ENCODE results near the gene CIBAR2.

The CIBAR2 gene

GRCh38 chr16:85138825-85139627 is 26.8 kb upstream of the CIBAR2 start:
- Mint-ChIP-seq H3K4me1 (peaks cover 61% of the 10 kb centered on the region), H3K27ac (peak overlapping the region; percentile 94 to 96 (median 94)), H3K9me3 (no peaks in the 10 kb centered on the region), H3K4me3 (peak overlapping the region in 1 of 3 experiments; percentile 66), H3K27me3 (ENCODE audit: low read depth) (peaks cover 13% of the 10 kb centered on the region), H3K36me3 (ENCODE audit: low read depth) (no peaks in the 10 kb centered on the region)
- TF ChIP-seq CTCF (IDR thresholded peaks at IDR 0.05; ENCODE audit: unreplicated experiment in 3 of 3), result no peak

- peaks cover 56% of the 10 kb centered on the region for H3K4me1 Mint-ChIP-seq
- H3K9me3 Mint-ChIP-seq, result no peaks in the 10 kb centered on the region
- H3K36me3 Mint-ChIP-seq (ENCODE audit: low read depth), result no peaks in the 10 kb centered on the region
- H3K4me3 Mint-ChIP-seq, result peak overlapping the region; percentile 51 to 66 (median 66)
- H3K27ac Mint-ChIP-seq, result peak overlapping the region; percentile 94 to 96 (median 94)
- no peak for TF ChIP-seq CTCF (IDR thresholded peaks at IDR 0.05; ENCODE audit: unreplicated experiment in 3 of 3)
- H3K27me3 Mint-ChIP-seq (ENCODE audit: low read depth), result peaks cover 13% of the 10 kb centered on the region
These were observed 26.0 kb upstream of the CIBAR2 start for GRCh38 chr16:85138073-85138824.

- H3K36me3 Mint-ChIP-seq (ENCODE audit: low read depth), result no peaks in the 10 kb centered on the region
- TF ChIP-seq CTCF (IDR thresholded peaks at IDR 0.05; ENCODE audit: unreplicated experiment in 3 of 3), result no peak
These were observed 25.2 kb upstream of the CIBAR2 start for GRCh38 chr16:85137323-85138072.

GRCh38 chr16:85136702-85137322 is 24.5 kb upstream of the CIBAR2 start:
- no peak for TF ChIP-seq CTCF (IDR thresholded peaks at IDR 0.05; ENCODE audit: unreplicated experiment in 3 of 3)

More at GRCh38 chr16:85137323-85138072, 25.2 kb upstream of the CIBAR2 start:
- H3K27me3 Mint-ChIP-seq (ENCODE audit: low read depth), result peaks cover 17% of the 10 kb centered on the region
- H3K4me1 Mint-ChIP-seq, result peaks cover 59% of the 10 kb centered on the region
- peak overlapping the region; percentile 94 to 96 (median 94) for H3K27ac Mint-ChIP-seq
- H3K4me3 Mint-ChIP-seq, result peak overlapping the region; percentile 25 to 66 (median 66)
- no peaks in the 10 kb centered on the region for H3K9me3 Mint-ChIP-seq

GRCh38 chr16:85136213-85136701 is 24.0 kb upstream of the CIBAR2 start:
- no peaks in the 10 kb centered on the region for H3K9me3 Mint-ChIP-seq

More at GRCh38 chr16:85136702-85137322, 24.5 kb upstream of the CIBAR2 start:
- Mint-ChIP-seq H3K27ac (peak overlapping the region; percentile 94 to 98 (median 97)), H3K36me3 (ENCODE audit: low read depth) (no peaks in the 10 kb centered on the region), H3K4me3 (peak overlapping the region; percentile 72 to 84 (median 79)), H3K4me1 (peaks cover 60% of the 10 kb centered on the region), H3K9me3 (no peaks in the 10 kb centered on the region), H3K27me3 (ENCODE audit: low read depth) (peaks cover 17% of the 10 kb centered on the region)

More at GRCh38 chr16:85136213-85136701, 24.0 kb upstream of the CIBAR2 start:
- Mint-ChIP-seq H3K36me3 (ENCODE audit: low read depth) (no peaks in the 10 kb centered on the region), H3K4me3 (peak overlapping the region; percentile 72 to 84 (median 79)), H3K4me1 (peaks cover 54% of the 10 kb centered on the region), H3K27ac (peak overlapping the region; percentile 94 to 98 (median 97)), H3K27me3 (ENCODE audit: low read depth) (peaks cover 17% of the 10 kb centered on the region)
- no peak for TF ChIP-seq CTCF (IDR thresholded peaks at IDR 0.05; ENCODE audit: unreplicated experiment in 3 of 3)
